Measurements from ENCODE around the gene ZNF215. TPM values are rescaled to one million over a fixed set of nuclear protein-coding genes. Genes with fewer than 3 reads are reported as not detected.

Gene ZNF215
- total and polyA plus RNA-seq, 2 of the 4 experiments (the other 2 are of a cell fraction): 3.4 to 7.7 TPM

- H2BK20ac ChIP-seq (ENCODE audit: low read depth, low read length): no peak overlapping the region
- in situ Hi-C loops (cut with MboI; ENCODE audit: low sequenced_read_pairs): no loop called here
- ATAC-seq (ENCODE audit: low read depth): no peak
- no peak overlapping the region for H4K91ac ChIP-seq (ENCODE audit: insufficient read depth, low read depth, low read length)
- no peak overlapping the region for H3K18ac ChIP-seq (ENCODE audit: low read depth, low read length)
- no peak overlapping the region for H2AFZ ChIP-seq (replicated peaks; ENCODE audit: low read length, poor library complexity)
- H3K27ac ChIP-seq (ENCODE audit: insufficient read depth, low read length): no peak overlapping the region
- no peak overlapping the region for H4K5ac ChIP-seq (ENCODE audit: low read depth, low read length)
- no peaks in the 10 kb centered on the region for H4K20me1 ChIP-seq (ENCODE audit: insufficient read depth, low read length)
- H3K23ac ChIP-seq (ENCODE audit: low read depth, low read length): no peak overlapping the region
- CTCF ChIA-PET: no interaction called here
- H3K14ac ChIP-seq (replicated peaks; ENCODE audit: low read depth, low read length): no peak overlapping the region
- no TSS peak for BruUV-seq (replicated peaks)
- H3K9me1 ChIP-seq (ENCODE audit: insufficient read depth, low read length): no peaks in the 10 kb centered on the region
- no peak overlapping the region for H2BK15ac ChIP-seq (ENCODE audit: low read depth, low read length)
- no peak overlapping the region for H3K9ac ChIP-seq (ENCODE audit: low read depth, low read length)
- no peak for DNase-seq
- no peak overlapping the region for H2AK9ac ChIP-seq (replicated peaks; ENCODE audit: low read depth, low read length, poor library complexity)
- H4K8ac ChIP-seq (ENCODE audit: low read depth in 2 of 2, low read length in 2 of 2): no peak overlapping the region
- intact Hi-C loops (cut with micrococcal nuclease): no loop called here
- dilution Hi-C loops (cut with HindIII; ENCODE audit: low sequenced_read_pairs, unreplicated experiment): no loop called here
- no peak overlapping the region for H3K4ac ChIP-seq (ENCODE audit: low read depth, low read length)
- POLR2A ChIA-PET (ENCODE audit: unreplicated experiment): no interaction called here
- no peak overlapping the region for H2AK5ac ChIP-seq (ENCODE audit: low read depth, low read length)
- H3K79me1 ChIP-seq (ENCODE audit: low read depth in 1 of 2, low read length in 2 of 2): no peaks in the 10 kb centered on the region
- no peak overlapping the region for H3K4me3 ChIP-seq (ENCODE audit: insufficient read depth, low read depth, low read length)
- H3K56ac ChIP-seq (ENCODE audit: extremely low read depth, insufficient read depth, low read length): no peak overlapping the region
- H3K9me3 ChIP-seq (ENCODE audit: control insufficient read depth, insufficient read depth, low read length): no peaks in the 10 kb centered on the region
- H3K27me3 ChIP-seq (ENCODE audit: control insufficient read depth, insufficient read depth, low read length): no peaks in the 10 kb centered on the region
- H3K36me3 ChIP-seq (ENCODE audit: control insufficient read depth, insufficient read depth, low read length): no peaks in the 10 kb centered on the region; the same call in 1 of the 2 replicates
- no peaks in the 10 kb centered on the region for H3K4me1 ChIP-seq (ENCODE audit: control insufficient read depth, insufficient read depth, low read length)
- no peak overlapping the region for H2BK120ac ChIP-seq (ENCODE audit: low read depth, low read length)
- no peak overlapping the region for H3K4me2 ChIP-seq (ENCODE audit: low read depth, low read length)
- TF ChIP-seq MAFK (IDR thresholded peaks at IDR 0.05; ENCODE audit: low read depth, low read length) (no peak), CHD1 (IDR thresholded peaks at IDR 0.05; ENCODE audit: low read depth, low read length) (no peak), POLR2A (IDR thresholded peaks at IDR 0.05; ENCODE audit: low read depth, low read length) (no peak), NFE2L2 (IDR thresholded peaks at IDR 0.05; ENCODE audit: low read depth, low read length) (no peak), CEBPB (IDR thresholded peaks at IDR 0.05; ENCODE audit: low read depth, low read length) (no peak), RFX5 (IDR thresholded peaks at IDR 0.05; ENCODE audit: low read depth, low read length) (no peak), SMC3 (IDR thresholded peaks at IDR 0.05; ENCODE audit: low read depth, low read length) (no peak)
- H2BK5ac ChIP-seq (ENCODE audit: low read depth, low read length, poor library complexity, severe bottlenecking): no peak overlapping the region
Measured at GRCh38 chr11:6941970-6942369, 15.7 kb downstream of the ZNF215 start.

Data from IMR-90 (cell line).